ENCODE measurements around the gene SERTM2.

The SERTM2 gene

DNA sequence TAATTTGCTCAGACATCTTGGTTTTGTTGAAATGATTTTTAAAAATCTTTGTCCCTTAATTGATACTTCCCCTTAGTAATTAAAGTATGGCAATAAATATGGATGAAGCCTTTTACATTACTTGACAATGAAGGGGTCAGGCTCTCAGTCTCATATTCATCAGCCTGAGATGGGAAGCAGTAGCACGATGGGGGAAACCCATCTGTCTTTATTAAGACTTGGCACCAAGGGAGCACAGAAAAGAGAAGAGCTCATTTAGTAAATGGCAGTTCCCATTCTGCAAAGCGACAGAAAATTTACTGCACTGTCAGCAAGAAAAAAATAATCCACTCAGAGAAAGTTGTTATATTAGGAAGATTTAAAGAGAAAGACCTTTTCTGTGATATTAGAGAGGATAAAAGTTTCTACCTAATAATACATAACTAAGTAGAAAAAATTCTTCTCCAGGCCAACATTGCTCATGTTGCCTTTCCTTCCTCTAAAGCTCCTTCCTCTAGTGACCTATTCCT lies 7.9 kb upstream of the SERTM2 start:
- Histone ChIP-seq H3K4me1 (ENCODE audit: control insufficient read depth, insufficient read depth, low read length) (no peaks in the 10 kb centered on the region), H3K9me3 (ENCODE audit: control insufficient read depth, low read length) (no peaks in the 10 kb centered on the region), H3K36me3 (ENCODE audit: control insufficient read depth, insufficient read depth, low read length) (no peaks in the 10 kb centered on the region), H3K27me3 (ENCODE audit: control insufficient read depth, insufficient read depth, low read length, poor library complexity, severe bottlenecking) (no peaks in the 10 kb centered on the region), H3K27ac (ENCODE audit: insufficient read depth, low read depth, low read length, poor library complexity, severe bottlenecking) (no peak overlapping the region), H3K4me3 (ENCODE audit: insufficient read depth, low read depth, low read length) (no peak overlapping the region)
- 61 to 88% methylated on average over 1 of the region's 2 CpGs for WGBS, 2 experiments

DNA sequence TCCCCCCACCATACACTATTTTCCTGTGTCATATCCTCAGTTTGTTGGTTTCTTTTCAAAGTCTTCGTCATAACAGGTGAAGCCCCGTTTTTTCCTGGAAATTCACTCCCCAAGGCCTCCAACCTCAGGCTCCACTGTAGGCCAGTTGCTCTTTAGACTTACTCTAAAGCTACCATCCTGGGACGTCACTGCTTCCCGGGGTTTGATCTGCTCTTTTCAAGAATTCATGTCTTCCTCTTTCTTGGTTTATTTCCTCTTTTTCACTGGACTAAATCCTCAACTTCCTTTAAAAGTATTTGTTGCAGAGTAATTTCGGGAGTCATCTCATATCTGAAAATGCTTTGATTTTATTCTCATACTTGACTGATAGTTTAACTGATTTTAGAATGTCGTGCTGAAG lies 6.5 kb upstream of the SERTM2 start:
- no peaks in the 10 kb centered on the region for H3K4me1 ChIP-seq (ENCODE audit: control insufficient read depth, insufficient read depth, low read length)
- H3K36me3 ChIP-seq (ENCODE audit: control insufficient read depth, insufficient read depth, low read length): no peaks in the 10 kb centered on the region
- H3K9me3 ChIP-seq (ENCODE audit: control insufficient read depth, low read length): no peaks in the 10 kb centered on the region
- 81 to 92% methylated on average over 4 to 6 of the region's 6 CpGs for WGBS, 2 experiments
- no peaks in the 10 kb centered on the region for H3K27me3 ChIP-seq (ENCODE audit: control insufficient read depth, insufficient read depth, low read length, poor library complexity, severe bottlenecking)
- no peak overlapping the region for H3K27ac ChIP-seq (ENCODE audit: insufficient read depth, low read depth, low read length, poor library complexity, severe bottlenecking)
- no peak overlapping the region for H3K4me3 ChIP-seq (ENCODE audit: insufficient read depth, low read depth, low read length)

DNA sequence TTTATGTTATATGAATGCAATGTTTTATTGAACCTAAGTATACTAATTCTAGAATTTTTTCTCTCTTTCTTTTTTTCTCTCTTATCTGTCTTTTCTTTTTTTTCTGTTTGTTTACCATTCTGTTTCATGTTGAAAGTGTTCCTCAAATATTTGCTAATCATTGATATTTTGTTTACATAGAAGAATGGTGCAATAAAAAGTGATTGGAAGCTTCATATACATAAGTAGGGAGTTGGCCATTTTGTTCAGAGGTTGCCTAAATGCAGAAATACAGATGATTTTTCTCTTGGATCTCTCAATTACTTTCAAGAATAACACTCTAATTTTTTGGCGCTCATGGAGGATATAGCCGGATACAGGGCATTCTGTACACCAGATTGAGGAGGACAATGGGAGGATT lies 5.7 kb upstream of the SERTM2 start:
- no peaks in the 10 kb centered on the region for H3K4me1 ChIP-seq (ENCODE audit: control insufficient read depth, insufficient read depth, low read length)
- H3K27ac ChIP-seq (ENCODE audit: insufficient read depth, low read depth, low read length, poor library complexity, severe bottlenecking): no peak overlapping the region
- no peaks in the 10 kb centered on the region for H3K27me3 ChIP-seq (ENCODE audit: control insufficient read depth, insufficient read depth, low read length, poor library complexity, severe bottlenecking)
- no peaks in the 10 kb centered on the region for H3K36me3 ChIP-seq (ENCODE audit: control insufficient read depth, insufficient read depth, low read length)
- 93% methylated on average over 2 of the region's 2 CpGs; no CpG with 5 or more reads in 1 of the 2 experiments for WGBS, 2 experiments
- H3K4me3 ChIP-seq (ENCODE audit: insufficient read depth, low read depth, low read length): no peak overlapping the region
- H3K9me3 ChIP-seq (ENCODE audit: control insufficient read depth, low read length): no peaks in the 10 kb centered on the region

DNA sequence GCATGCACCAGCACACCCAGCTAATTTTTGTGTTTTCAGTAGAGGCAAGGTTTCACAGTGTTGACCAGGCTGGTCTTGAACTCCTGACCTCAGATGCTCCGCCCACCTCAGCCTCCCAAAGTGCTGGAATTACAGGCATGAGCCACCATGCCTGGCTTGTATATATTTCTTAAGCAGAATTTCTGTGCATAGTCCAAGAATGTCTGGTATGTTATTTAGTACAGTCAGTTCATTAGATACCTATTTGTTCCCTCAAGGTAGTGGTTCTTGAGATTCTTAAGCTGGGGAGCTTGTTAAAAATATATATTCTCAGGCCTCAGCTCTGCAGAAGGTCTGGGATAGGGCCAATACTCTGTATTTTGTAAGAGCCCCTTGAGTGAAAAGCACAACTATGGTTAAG lies 4.6 kb upstream of the SERTM2 start:
- WGBS, 2 experiments: 80 to 92% methylated on average over 1 of the region's 1 CpG
- Histone ChIP-seq H3K36me3 (ENCODE audit: control insufficient read depth, insufficient read depth, low read length) (no peaks in the 10 kb centered on the region), H3K4me1 (ENCODE audit: control insufficient read depth, insufficient read depth, low read length) (no peaks in the 10 kb centered on the region), H3K9me3 (ENCODE audit: control insufficient read depth, low read length) (no peaks in the 10 kb centered on the region), H3K27me3 (ENCODE audit: control insufficient read depth, insufficient read depth, low read length, poor library complexity, severe bottlenecking) (no peaks in the 10 kb centered on the region), H3K4me3 (ENCODE audit: insufficient read depth, low read depth, low read length) (no peak overlapping the region), H3K27ac (ENCODE audit: insufficient read depth, low read depth, low read length, poor library complexity, severe bottlenecking) (no peak overlapping the region)

GRCh38 chrX:111507933-111508332 lies 3.5 kb upstream of the SERTM2 start:
- no peaks in the 10 kb centered on the region for H3K27me3 ChIP-seq (ENCODE audit: control insufficient read depth, insufficient read depth, low read length, poor library complexity, severe bottlenecking)
- no peaks in the 10 kb centered on the region for H3K36me3 ChIP-seq (ENCODE audit: control insufficient read depth, insufficient read depth, low read length)
- H3K9me3 ChIP-seq (ENCODE audit: control insufficient read depth, low read length): no peaks in the 10 kb centered on the region
- H3K4me1 ChIP-seq (ENCODE audit: control insufficient read depth, insufficient read depth, low read length): no peaks in the 10 kb centered on the region
- H3K27ac ChIP-seq (ENCODE audit: insufficient read depth, low read depth, low read length, poor library complexity, severe bottlenecking): no peak overlapping the region
- H3K4me3 ChIP-seq (ENCODE audit: insufficient read depth, low read depth, low read length): no peak overlapping the region

GRCh38 chrX:111515298-111515697 lies 3.9 kb downstream of the SERTM2 start:
- Histone ChIP-seq H3K4me1 (ENCODE audit: control insufficient read depth, insufficient read depth, low read length) (peaks cover 12% of the 10 kb centered on the region), H3K27ac (ENCODE audit: insufficient read depth, low read depth, low read length, poor library complexity, severe bottlenecking) (no peak overlapping the region), H3K4me3 (ENCODE audit: insufficient read depth, low read depth, low read length) (no peak overlapping the region), H3K9me3 (ENCODE audit: control insufficient read depth, low read length) (no peaks in the 10 kb centered on the region), H3K36me3 (ENCODE audit: control insufficient read depth, insufficient read depth, low read length) (no peaks in the 10 kb centered on the region), H3K27me3 (ENCODE audit: control insufficient read depth, insufficient read depth, low read length, poor library complexity, severe bottlenecking) (no peaks in the 10 kb centered on the region)

DNA sequence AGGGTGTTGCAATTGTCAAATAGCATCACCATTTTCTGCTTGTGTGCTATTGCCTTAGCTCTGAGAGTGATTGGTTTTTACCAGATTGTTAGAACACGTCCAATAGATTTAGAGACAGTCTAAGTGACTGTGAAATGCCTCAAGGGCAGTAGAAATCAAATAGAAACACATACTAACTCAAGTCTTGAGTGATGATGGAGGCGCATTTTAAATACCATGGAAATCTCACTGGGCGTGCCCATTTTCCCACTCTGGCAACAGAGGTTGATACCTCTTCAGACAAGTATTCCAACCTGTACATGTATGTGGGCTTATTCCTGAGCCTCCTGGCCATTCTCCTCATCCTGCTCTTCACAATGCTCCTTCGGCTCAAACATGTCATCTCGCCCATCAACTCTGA lies 7.2 kb downstream of the SERTM2 start:
- 91 to 97% methylated on average over 5 of the region's 5 CpGs for WGBS, 2 experiments
- no peak overlapping the region for H3K27ac ChIP-seq (ENCODE audit: insufficient read depth, low read depth, low read length, poor library complexity, severe bottlenecking)
- peaks cover 21% of the 10 kb centered on the region for H3K4me1 ChIP-seq (ENCODE audit: control insufficient read depth, insufficient read depth, low read length)

DNA sequence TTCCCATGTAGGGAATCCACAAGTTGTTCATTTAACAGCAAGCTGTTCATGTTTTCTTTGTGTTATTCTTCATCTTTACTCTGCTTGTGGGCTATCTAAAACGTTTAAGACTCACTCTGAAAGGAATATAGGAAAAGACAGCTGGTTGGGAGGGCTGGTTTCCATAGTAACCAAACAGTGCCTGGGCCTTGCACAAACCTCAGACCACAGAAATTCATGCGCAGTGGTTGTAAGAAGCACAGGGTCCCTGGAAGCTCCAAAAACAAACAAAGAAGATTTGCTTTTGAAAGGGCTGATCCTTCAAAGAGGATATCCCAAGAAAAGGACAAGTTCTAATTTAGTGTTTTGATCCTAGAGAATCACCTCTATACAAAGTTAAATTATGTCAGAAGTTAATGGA lies 7.8 kb downstream of the SERTM2 start:
- H3K36me3 ChIP-seq (ENCODE audit: control insufficient read depth, insufficient read depth, low read length): no peaks in the 10 kb centered on the region
- peaks cover 21% of the 10 kb centered on the region for H3K4me1 ChIP-seq (ENCODE audit: control insufficient read depth, insufficient read depth, low read length)
- WGBS, 2 experiments: 9 to 14% methylated on average over 2 of the region's 2 CpGs
- H3K9me3 ChIP-seq (ENCODE audit: control insufficient read depth, low read length): no peaks in the 10 kb centered on the region
- no peak overlapping the region for H3K4me3 ChIP-seq (ENCODE audit: insufficient read depth, low read depth, low read length)
- H3K27ac ChIP-seq (ENCODE audit: insufficient read depth, low read depth, low read length, poor library complexity, severe bottlenecking): peak overlapping the region; percentile 74
- no peaks in the 10 kb centered on the region for H3K27me3 ChIP-seq (ENCODE audit: control insufficient read depth, insufficient read depth, low read length, poor library complexity, severe bottlenecking)

More for the DNA sequence above, 7.2 kb downstream of the SERTM2 start:
- no peaks in the 10 kb centered on the region for H3K9me3 ChIP-seq (ENCODE audit: control insufficient read depth, low read length)
- H3K36me3 ChIP-seq (ENCODE audit: control insufficient read depth, insufficient read depth, low read length): no peaks in the 10 kb centered on the region
- H3K27me3 ChIP-seq (ENCODE audit: control insufficient read depth, insufficient read depth, low read length, poor library complexity, severe bottlenecking): no peaks in the 10 kb centered on the region
- H3K4me3 ChIP-seq (ENCODE audit: insufficient read depth, low read depth, low read length): no peak overlapping the region

GRCh38 chrX:111520506-111520905 lies 9.1 kb downstream of the SERTM2 start:
- H3K9me3 ChIP-seq (ENCODE audit: control insufficient read depth, low read length): no peaks in the 10 kb centered on the region
- peaks cover 21% of the 10 kb centered on the region for H3K4me1 ChIP-seq (ENCODE audit: control insufficient read depth, insufficient read depth, low read length)
- no peak overlapping the region for H3K27ac ChIP-seq (ENCODE audit: insufficient read depth, low read depth, low read length, poor library complexity, severe bottlenecking)
- H3K36me3 ChIP-seq (ENCODE audit: control insufficient read depth, insufficient read depth, low read length): no peaks in the 10 kb centered on the region
- no peak overlapping the region for H3K4me3 ChIP-seq (ENCODE audit: insufficient read depth, low read depth, low read length)
- H3K27me3 ChIP-seq (ENCODE audit: control insufficient read depth, insufficient read depth, low read length, poor library complexity, severe bottlenecking): no peaks in the 10 kb centered on the region

- no peaks in the 10 kb centered on the region for H3K9me3 ChIP-seq (ENCODE audit: control insufficient read depth, low read length)
- no peaks in the 10 kb centered on the region for H3K27me3 ChIP-seq (ENCODE audit: control insufficient read depth, insufficient read depth, low read length, poor library complexity, severe bottlenecking)
- no peaks in the 10 kb centered on the region for H3K36me3 ChIP-seq (ENCODE audit: control insufficient read depth, insufficient read depth, low read length)
- H3K4me3 ChIP-seq (ENCODE audit: insufficient read depth, low read depth, low read length): no peak overlapping the region
- 67% methylated on average over 1 of the region's 1 CpG; no CpG with 5 or more reads in 1 of the 2 experiments for WGBS, 2 experiments
- H3K27ac ChIP-seq (ENCODE audit: insufficient read depth, low read depth, low read length, poor library complexity, severe bottlenecking): no peak overlapping the region
- H3K4me1 ChIP-seq (ENCODE audit: control insufficient read depth, insufficient read depth, low read length): peaks cover 21% of the 10 kb centered on the region
These were observed 9.7 kb downstream of the SERTM2 start for GRCh38 chrX:111521169-111521568.

DNA sequence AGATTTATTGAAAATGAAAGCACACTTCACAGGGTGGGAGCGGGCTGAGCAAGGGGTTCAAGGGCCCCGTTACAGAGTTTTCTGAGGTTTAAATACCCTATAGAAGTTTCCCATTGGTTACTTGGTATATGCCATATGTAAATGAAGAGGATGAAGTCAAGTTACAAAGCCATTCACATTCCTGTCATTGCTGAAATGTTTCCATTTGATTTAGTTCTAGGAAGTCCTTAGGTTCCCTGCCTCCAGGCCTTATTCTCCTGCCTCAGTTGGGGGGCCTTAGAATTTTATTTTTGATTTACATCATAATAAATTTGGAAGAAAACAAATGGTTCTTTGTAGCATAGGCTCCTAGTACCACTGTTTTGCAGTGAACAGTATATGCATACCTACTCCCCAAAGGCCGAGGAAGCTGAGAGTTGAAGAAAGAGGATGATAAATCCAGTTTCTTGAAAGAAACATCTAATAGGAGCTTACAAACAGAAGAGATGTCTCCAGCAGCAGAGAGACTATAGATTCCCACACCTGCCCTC lies 31.8 kb downstream of the SERTM2 start:
- H3K36me3 ChIP-seq (ENCODE audit: control insufficient read depth, insufficient read depth, low read length): no peaks in the 10 kb centered on the region
- no peaks in the 10 kb centered on the region for H3K27me3 ChIP-seq (ENCODE audit: control insufficient read depth, insufficient read depth, low read length, poor library complexity, severe bottlenecking)
- no peaks in the 10 kb centered on the region for H3K9me3 ChIP-seq (ENCODE audit: control insufficient read depth, low read length)
- no peak overlapping the region for H3K27ac ChIP-seq (ENCODE audit: insufficient read depth, low read depth, low read length, poor library complexity, severe bottlenecking)
- H3K4me3 ChIP-seq (ENCODE audit: insufficient read depth, low read depth, low read length): no peak overlapping the region
- H3K4me1 ChIP-seq (ENCODE audit: control insufficient read depth, insufficient read depth, low read length): no peaks in the 10 kb centered on the region
- 40% methylated on average over 2 to 3 of the region's 3 CpGs for WGBS, 2 experiments
